Ovary (tissue), 9 donors: ENCODE results near the gene CTSH. TPM values are rescaled to one million over a fixed set of nuclear protein-coding genes. Genes with fewer than 3 reads are reported as not detected.

ENCODE experiments used
- DNase-seq, 5 donors: peaks; one replicate each; pipeline ENCODE4 v3.0.0-alpha.2; 2019 to 2020
- H3K27ac ChIP-seq, 2 donors: fragments of 200-600 bp; one replicate each; pipeline versions ENCODE4 v1.5.1 to v1.8.0; 2019 to 2022
- H3K27me3 ChIP-seq: fragments of 200-600 bp; one replicate; pipeline ENCODE4 v1.8.0; 2022
- H3K36me3 ChIP-seq: fragments of 200-600 bp; sonication (generic); one replicate; pipeline ENCODE4 v1.5.1; 2019
- H3K4me1 ChIP-seq: one replicate; pipeline ENCODE4 v1.8.1; 2013; ENCODE audit warnings: mild to moderate bottlenecking, moderate library complexity; ENCODE audit not compliant: insufficient read depth
- H3K4me3 ChIP-seq: fragments of 200-600 bp; sonication (generic); one replicate; pipeline ENCODE4 v1.5.1; 2017
- H3K9me3 ChIP-seq, 2 donors: fragments of 200-600 bp in 1 of 2; sonication (generic) in 1 of 2; one replicate each; pipeline versions ENCODE4 v1.5.1 to v1.8.1; 2013 to 2019; ENCODE audit warnings: mild to moderate bottlenecking in 1 of 2, moderate library complexity in 1 of 2
- CTCF ChIP-seq, 3 donors: fragments of 450-650 bp in 2 of 3; fragments of 200-600 bp in 1 of 3; IDR thresholded peaks; one replicate each; pipeline versions ENCODE4 v1.5.1 to v1.8.0; 2016 to 2022; ENCODE audit warnings: antibody characterized with exemption in 3 of 3, mild to moderate bottlenecking in 1 of 3
- EP300 ChIP-seq: sonication (generic); formaldehyde crosslinking; IDR thresholded peaks from one replicate; pipeline ENCODE4 v1.6.1; 2017; ENCODE audit warnings: antibody characterized with exemption
- POLR2A ChIP-seq: fragments of 450-650 bp; IDR thresholded peaks from one replicate; pipeline ENCODE4 v1.6.1; 2017; ENCODE audit warnings: antibody characterized with exemption, mild to moderate bottlenecking, moderate library complexity
- WGBS, 3 donors: extraction: QIAGEN DNeasy Blood & Tissue Kit in 1 of 3; methylation state at CpG; one replicate each; pipeline versions ENCODE4 v1.1.5 to v1.1.7; 2013 to 2017; 5-methylcytosine and 5-hydroxymethylcytosine counted together
- intact Hi-C, 4 donors: fragments of 100-400 bp; cut with DNase I; formaldehyde crosslinking; loops; one replicate each; pipeline versions ENCODE4 v1.11.0 to v1.15.1; 2022 to 2023
- polyA plus RNA-seq, 2 donors: library from polyadenylated mRNA; stranded (reverse); fragments of 200-250 nt in 1 of 2; fragments of 350-450 nt in 1 of 2; fragmentation: Illumina TruSeq in 1 of 2; extraction: RNeasy Lipid Tissue Mini Kit (QIAGEN cat#74804) in 1 of 2; gene quantifications; one replicate each; pipeline ENCODE4 v1.2.3, GENCODE V29; 2013 to 2014
- total RNA-seq, 7 donors: library from RNA; depleted of rRNA in 2 of 7; stranded (reverse); fragments of >200 nt in 2 of 7; fragmentation: NEBNext Ultra II Directional in 3 of 7; extraction: Animal tissue kit (Norgen Biotek cat#: 25700) in 3 of 7; gene quantifications; one replicate each; pipeline versions ENCODE4 v1.1.0 to v1.2.4, GENCODE V29; 2016 to 2023
- donor health status: DM: no; HTN: no; CAD: no; lungs with moderate emphysema.
- donor health status: DM: no; HTN: no; CAD: no.
- donor health status: Bipolar disorder and iron deficiency.
- donor health status: DM: yes; HTN: yes; CAD: no.
- donor health status: DM: no; HTN: no; CAD: no.
- donor health status: DM: yes; HTN: yes; CAD: no.

Gene CTSH
- total and polyA plus RNA-seq, 9 donors: 84.3 to 197 (median 140) TPM

GRCh38 chr15:78955355-78955754 lies 10.5 kb upstream of the CTSH start:
- TF ChIP-seq EP300 (no peak), CTCF (IDR thresholded peaks at IDR 0.05) (no peak), POLR2A (no peak)
- no peak overlapping the region for H3K4me3 ChIP-seq
- WGBS, 3 donors: 92 to 93% (median 93%) methylated on average over 5 of the region's 5 CpGs
- no peak overlapping the region for H3K27ac ChIP-seq
- no peaks in the 10 kb centered on the region for H3K9me3 ChIP-seq
- no peak for DNase-seq
- intact Hi-C loops: no loop called here
- peaks cover 2% of the 10 kb centered on the region for H3K4me1 ChIP-seq
- no peaks in the 10 kb centered on the region for H3K27me3 ChIP-seq
- H3K36me3 ChIP-seq: no peaks in the 10 kb centered on the region

GRCh38 chr15:78951841-78952238 lies 7.0 kb upstream of the CTSH start:
- Histone ChIP-seq H3K9me3 (no peaks in the 10 kb centered on the region), H3K4me1 (peaks cover 2% of the 10 kb centered on the region), H3K27me3 (no peaks in the 10 kb centered on the region), H3K36me3 (no peaks in the 10 kb centered on the region), H3K4me3 (no peak overlapping the region), H3K27ac (no peak overlapping the region)
- no peak for DNase-seq
- 36 to 42% (median 41%) methylated on average over 4 of the region's 4 CpGs for WGBS, 3 donors
- no peak for TF ChIP-seq EP300
- no peak for TF ChIP-seq POLR2A
- TF ChIP-seq CTCF (IDR thresholded peaks at IDR 0.05): no peak
- intact Hi-C loops: no loop called here

- no peaks in the 10 kb centered on the region for H3K36me3 ChIP-seq
- no peaks in the 10 kb centered on the region for H3K9me3 ChIP-seq
- no peak overlapping the region for H3K4me3 ChIP-seq
- 62 to 64% (median 62%) methylated on average over 10 of the region's 10 CpGs for WGBS, 3 donors
- no peak for TF ChIP-seq EP300
- TF ChIP-seq CTCF (IDR thresholded peaks at IDR 0.05): no peak
- no peak for TF ChIP-seq POLR2A
- peaks cover 2% of the 10 kb centered on the region for H3K4me1 ChIP-seq
- no peak for DNase-seq
- H3K27ac ChIP-seq: no peak overlapping the region
- intact Hi-C loops: no loop called here
- no peaks in the 10 kb centered on the region for H3K27me3 ChIP-seq
These were observed 6.3 kb upstream of the CTSH start for GRCh38 chr15:78950902-78951840.

- Histone ChIP-seq H3K36me3 (no peaks in the 10 kb centered on the region), H3K9me3 (no peaks in the 10 kb centered on the region), H3K4me1 (peaks cover 2% of the 10 kb centered on the region), H3K27me3 (no peaks in the 10 kb centered on the region), H3K4me3 (no peak overlapping the region), H3K27ac (no peak overlapping the region)
- TF ChIP-seq CTCF (IDR thresholded peaks at IDR 0.05): no peak
- no peak for TF ChIP-seq POLR2A
- TF ChIP-seq EP300: no peak
- 93 to 95% (median 94%) methylated on average over 9 of the region's 9 CpGs for WGBS, 3 donors
- DNase-seq: no peak
- intact Hi-C loops: no loop called here
These were observed 5.5 kb upstream of the CTSH start for GRCh38 chr15:78950343-78950742.
